Activated T-helper 1 cell treated with anti-CD3 and anti-CD28 coated beads, Interleukin-12 subunit alpha, Interleukin-12 subunit beta, Interleukin-2, Interleukin-4 antibody, amounts not matched to agents 30 ng/mL and 10 ng/mL and 1 ng/mL, durations not matched to agents 14 hours and 24 hours and 36 hours (primary cell): Measurements from ENCODE around the gene CRMP1. TPM values are rescaled to one million over a fixed set of nuclear protein-coding genes. Genes with fewer than 3 reads are reported as not detected.

Experiments used
- DNase-seq: peaks from one replicate; pipeline ENCODE4 v3.0.0; 2021; ENCODE audit warnings: low spot score
- H3K27ac Mint-ChIP-seq: one replicate; pipeline ENCODE4 v1.8.0; 2021; ENCODE audit warnings: mild to moderate bottlenecking, mixed read lengths
- H3K27me3 Mint-ChIP-seq: one replicate; pipeline ENCODE4 v1.8.0; 2022; ENCODE audit warnings: mild to moderate bottlenecking, moderate library complexity, mixed read lengths; ENCODE audit not compliant: insufficient read depth
- H3K36me3 Mint-ChIP-seq: one replicate; pipeline ENCODE4 v1.8.0; 2021; ENCODE audit warnings: low read depth, mixed read lengths
- H3K4me1 Mint-ChIP-seq: one replicate; pipeline ENCODE4 v1.8.0; 2021; ENCODE audit warnings: low read depth, mixed read lengths
- H3K4me3 Mint-ChIP-seq: one replicate; pipeline ENCODE4 v1.8.0; 2021; ENCODE audit warnings: mild to moderate bottlenecking, moderate library complexity, mixed read lengths
- H3K9me3 Mint-ChIP-seq: one replicate; pipeline ENCODE4 v1.8.0; 2021; ENCODE audit warnings: mixed read lengths
- intact Hi-C: fragments of 100-400 bp; cut with micrococcal nuclease; formaldehyde crosslinking; loops from one replicate; pipeline ENCODE4 v1.15.1; 2024
- total RNA-seq: library from RNA; stranded (reverse); gene quantifications from 2 replicates; pipeline ENCODE4 v1.2.3, GENCODE V29; 2022

The CRMP1 gene
- total RNA-seq, 1 donor from 2014 or later: not detected

GRCh38 chr4:5927116-5927515 is 34.2 kb upstream of the CRMP1 start:
- no peaks in the 10 kb centered on the region for H3K9me3 Mint-ChIP-seq
- H3K4me1 Mint-ChIP-seq: no peaks in the 10 kb centered on the region
- H3K4me3 Mint-ChIP-seq: no peak overlapping the region
- H3K27ac Mint-ChIP-seq: no peak overlapping the region
- no peak for DNase-seq
- H3K36me3 Mint-ChIP-seq: no peaks in the 10 kb centered on the region
- intact Hi-C loops: no loop called here
- H3K27me3 Mint-ChIP-seq: peaks cover 3% of the 10 kb centered on the region

- intact Hi-C loops: no loop called here
- Mint-ChIP-seq H3K27ac (no peak overlapping the region), H3K4me3 (no peak overlapping the region), H3K4me1 (no peaks in the 10 kb centered on the region), H3K27me3 (peaks cover 4% of the 10 kb centered on the region), H3K36me3 (no peaks in the 10 kb centered on the region), H3K9me3 (no peaks in the 10 kb centered on the region)
- DNase-seq: no peak
These were observed 33.7 kb upstream of the CRMP1 start for GRCh38 chr4:5926598-5926997.

- peaks cover 10% of the 10 kb centered on the region for H3K27me3 Mint-ChIP-seq
- no peaks in the 10 kb centered on the region for H3K9me3 Mint-ChIP-seq
- no peaks in the 10 kb centered on the region for H3K4me1 Mint-ChIP-seq
- no peak overlapping the region for H3K27ac Mint-ChIP-seq
- no peak for DNase-seq
- no peaks in the 10 kb centered on the region for H3K36me3 Mint-ChIP-seq
- intact Hi-C loops: no loop called here
- H3K4me3 Mint-ChIP-seq: no peak overlapping the region
These were observed 32.7 kb upstream of the CRMP1 start for GRCh38 chr4:5925419-5926200.

DNA sequence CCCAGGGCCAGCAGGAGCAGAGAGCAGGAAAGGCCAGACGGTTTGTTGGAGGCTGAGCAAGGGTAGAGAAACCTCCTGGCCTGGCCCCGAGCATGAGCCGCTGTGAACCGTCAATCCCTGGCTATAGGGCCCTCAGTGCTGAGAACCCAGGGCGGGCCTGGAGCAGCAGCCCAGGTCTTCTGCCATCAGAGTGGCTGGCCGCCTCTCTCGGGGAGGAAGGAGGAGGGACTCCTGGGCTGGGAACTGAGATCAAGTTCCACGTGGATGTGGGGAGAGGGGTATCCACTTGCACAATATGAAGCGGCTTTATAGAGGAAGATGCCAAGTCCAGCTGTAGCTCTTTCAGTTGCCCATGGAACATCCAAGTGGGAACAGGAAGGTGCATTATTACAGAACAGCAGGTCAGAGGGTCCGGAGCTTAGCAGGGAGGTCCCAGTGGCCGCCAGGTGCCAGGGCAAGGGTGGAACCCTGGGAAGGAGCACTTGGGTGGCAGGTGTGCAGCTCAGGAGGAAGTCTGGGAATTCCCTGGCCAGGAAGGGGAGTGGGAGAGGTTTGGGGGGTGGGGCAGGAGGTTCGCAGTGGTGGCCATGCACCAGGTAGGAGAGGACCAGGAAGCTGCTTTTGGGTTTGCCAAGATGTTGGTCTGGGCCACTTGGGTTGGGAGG is 31.7 kb upstream of the CRMP1 start:
- H3K4me3 Mint-ChIP-seq: no peak overlapping the region
- no peaks in the 10 kb centered on the region for H3K4me1 Mint-ChIP-seq
- no peaks in the 10 kb centered on the region for H3K36me3 Mint-ChIP-seq
- DNase-seq: no peak
- H3K27me3 Mint-ChIP-seq: peaks cover 12% of the 10 kb centered on the region
- no peak overlapping the region for H3K27ac Mint-ChIP-seq
- intact Hi-C loops: no loop called here
- no peaks in the 10 kb centered on the region for H3K9me3 Mint-ChIP-seq

DNA sequence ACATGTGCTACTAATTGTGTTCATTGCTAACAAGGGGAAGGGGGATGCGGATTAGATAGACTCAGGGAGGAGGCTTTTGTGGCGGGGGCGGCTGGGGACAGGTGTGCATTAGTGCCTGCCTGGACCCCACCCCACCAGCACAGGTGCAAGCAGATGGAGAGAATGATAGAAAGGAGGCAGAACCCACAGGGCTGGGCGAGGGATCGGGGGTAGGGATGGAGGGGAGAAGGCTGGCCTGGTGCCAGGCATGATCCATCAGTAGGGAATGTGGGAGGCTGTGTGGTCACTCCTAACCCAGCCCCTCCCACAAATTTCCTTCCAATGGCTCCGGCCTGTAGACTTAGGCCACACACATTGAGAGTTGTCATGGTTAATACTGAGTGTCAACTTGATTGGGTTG is 30.5 kb upstream of the CRMP1 start:
- Mint-ChIP-seq H3K27ac (no peak overlapping the region), H3K4me1 (no peaks in the 10 kb centered on the region), H3K27me3 (peaks cover 12% of the 10 kb centered on the region), H3K4me3 (no peak overlapping the region), H3K9me3 (no peaks in the 10 kb centered on the region), H3K36me3 (no peaks in the 10 kb centered on the region)
- intact Hi-C loops: no loop called here
- no peak for DNase-seq

DNA sequence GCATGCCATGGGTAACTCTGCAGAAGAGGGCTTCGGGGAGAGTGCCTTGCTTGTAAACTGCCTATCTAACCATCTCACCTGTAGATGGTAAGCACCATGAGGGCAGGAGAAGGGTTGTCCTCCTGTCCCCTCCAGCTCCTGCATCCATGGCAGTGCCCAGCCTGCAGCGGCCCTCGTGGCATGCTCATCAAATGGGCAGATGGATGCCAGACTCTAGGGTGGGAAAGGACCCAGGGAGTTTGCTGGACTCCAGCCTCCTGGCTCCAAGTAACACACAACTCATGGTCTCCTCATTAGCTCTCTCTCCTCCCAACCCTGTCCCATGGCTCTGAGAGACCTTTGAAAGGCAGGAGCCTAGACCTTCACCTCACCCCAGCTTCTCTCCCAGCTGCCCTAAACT is 29.7 kb upstream of the CRMP1 start:
- H3K4me3 Mint-ChIP-seq: no peak overlapping the region

GRCh38 chr4:5921981-5922380 is 29.1 kb upstream of the CRMP1 start:
- Mint-ChIP-seq H3K9me3 (no peaks in the 10 kb centered on the region), H3K36me3 (no peaks in the 10 kb centered on the region), H3K27ac (no peak overlapping the region), H3K27me3 (peaks cover 12% of the 10 kb centered on the region), H3K4me3 (no peak overlapping the region), H3K4me1 (no peaks in the 10 kb centered on the region)
- intact Hi-C loops: no loop called here
- no peak for DNase-seq

More for the DNA sequence above, 29.7 kb upstream of the CRMP1 start:
- DNase-seq: no peak
- no peaks in the 10 kb centered on the region for H3K9me3 Mint-ChIP-seq
- H3K27ac Mint-ChIP-seq: no peak overlapping the region
- no peaks in the 10 kb centered on the region for H3K4me1 Mint-ChIP-seq
- intact Hi-C loops: no loop called here
- no peaks in the 10 kb centered on the region for H3K36me3 Mint-ChIP-seq
- H3K27me3 Mint-ChIP-seq: peaks cover 12% of the 10 kb centered on the region

GRCh38 chr4:5921101-5921980 is 28.5 kb upstream of the CRMP1 start:
- Mint-ChIP-seq H3K27ac (no peak overlapping the region), H3K4me3 (no peak overlapping the region), H3K27me3 (peaks cover 9% of the 10 kb centered on the region), H3K4me1 (no peaks in the 10 kb centered on the region), H3K9me3 (no peaks in the 10 kb centered on the region), H3K36me3 (no peaks in the 10 kb centered on the region)
- intact Hi-C loops: no loop called here
- DNase-seq: no peak

- no peaks in the 10 kb centered on the region for H3K4me1 Mint-ChIP-seq
- no peak for DNase-seq
These were observed 26.7 kb upstream of the CRMP1 start for GRCh38 chr4:5919571-5919970.

GRCh38 chr4:5919044-5919443 is 26.2 kb upstream of the CRMP1 start:
- Mint-ChIP-seq H3K27ac (no peak overlapping the region), H3K4me3 (no peak overlapping the region), H3K27me3 (peaks cover 9% of the 10 kb centered on the region), H3K9me3 (no peaks in the 10 kb centered on the region), H3K36me3 (no peaks in the 10 kb centered on the region), H3K4me1 (no peaks in the 10 kb centered on the region)
- no peak for DNase-seq
- intact Hi-C loops: no loop called here

More at GRCh38 chr4:5919571-5919970, 26.7 kb upstream of the CRMP1 start:
- Mint-ChIP-seq H3K36me3 (no peaks in the 10 kb centered on the region), H3K4me3 (no peak overlapping the region), H3K9me3 (no peaks in the 10 kb centered on the region), H3K27me3 (peaks cover 9% of the 10 kb centered on the region), H3K27ac (no peak overlapping the region)
- intact Hi-C loops: no loop called here

GRCh38 chr4:5918331-5918985 is 25.6 kb upstream of the CRMP1 start:
- no peak for DNase-seq
- H3K9me3 Mint-ChIP-seq: no peaks in the 10 kb centered on the region
- H3K4me3 Mint-ChIP-seq: no peak overlapping the region
- intact Hi-C loops: no loop called here
- H3K36me3 Mint-ChIP-seq: no peaks in the 10 kb centered on the region
- no peak overlapping the region for H3K27ac Mint-ChIP-seq
- no peaks in the 10 kb centered on the region for H3K4me1 Mint-ChIP-seq
- peaks cover 9% of the 10 kb centered on the region for H3K27me3 Mint-ChIP-seq

DNA sequence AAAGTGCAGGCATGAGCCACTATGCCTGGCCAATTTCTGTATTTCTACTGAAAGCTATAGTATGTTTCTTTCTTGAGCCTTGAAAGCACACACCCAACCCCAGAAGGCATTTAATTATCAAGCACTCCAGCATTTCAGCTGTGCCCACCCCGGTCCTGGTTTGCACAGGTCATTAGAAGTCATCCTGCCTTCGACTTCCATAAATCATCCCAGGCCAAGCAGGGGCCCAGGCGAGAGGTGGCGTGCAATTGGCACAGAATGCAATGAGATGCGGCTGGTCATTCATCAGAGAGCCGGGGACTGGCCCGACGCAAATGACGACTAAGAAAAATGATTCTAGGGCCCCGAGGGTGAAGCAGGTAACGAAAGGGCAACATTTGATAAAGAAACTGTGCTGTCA is 24.8 kb upstream of the CRMP1 start:
- Mint-ChIP-seq H3K27me3 (peaks cover 9% of the 10 kb centered on the region), H3K27ac (no peak overlapping the region), H3K4me3 (no peak overlapping the region), H3K4me1 (no peaks in the 10 kb centered on the region), H3K36me3 (no peaks in the 10 kb centered on the region), H3K9me3 (no peaks in the 10 kb centered on the region)
- intact Hi-C loops: no loop called here
- DNase-seq: no peak
